H54 (cell line): ENCODE data around the gene RALGDS.
"Not testable (repeated sequence)": the region's sequence is repeated elsewhere in the genome, so short reads cannot be mapped to it uniquely, and the experiment has no call there.

Source experiments
- DNase-seq: peaks from one replicate; pipeline ENCODE4 v3.0.0; 2011; ENCODE audit warnings: low spot score, mixed read lengths; ENCODE audit not compliant: insufficient read length
- FAIRE-seq: peaks from 3 replicates; lab custom pipeline; 2011; peaks lifted over from hg19 to GRCh38; lab: Jason Lieb, UNC
- POLR2A ChIP-seq: IDR thresholded peaks from 2 replicates; pipeline ENCODE4 v1.6.1; 2011; ENCODE audit warnings: low read depth, mild to moderate bottlenecking, low read length

Gene RALGDS

DNA sequence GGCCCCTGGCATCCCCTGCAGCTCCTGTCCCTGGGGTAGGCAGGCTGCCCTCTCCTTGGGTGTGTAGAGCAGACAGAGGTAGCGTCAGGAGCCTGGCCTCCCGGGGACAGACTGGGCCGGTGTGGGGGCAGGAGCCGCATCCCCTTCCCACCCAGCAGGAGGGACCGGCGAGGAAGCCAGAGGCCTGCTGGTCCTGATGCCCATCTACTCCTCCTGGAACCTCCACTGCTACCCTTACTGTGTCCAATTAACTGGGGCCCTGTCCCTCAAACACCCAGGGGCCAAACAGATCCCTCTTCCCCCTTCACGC, 15.6 kb downstream of the RALGDS start:
- FAIRE-seq (no peak), DNase-seq (no peak)
- TF ChIP-seq POLR2A = no peak

DNA sequence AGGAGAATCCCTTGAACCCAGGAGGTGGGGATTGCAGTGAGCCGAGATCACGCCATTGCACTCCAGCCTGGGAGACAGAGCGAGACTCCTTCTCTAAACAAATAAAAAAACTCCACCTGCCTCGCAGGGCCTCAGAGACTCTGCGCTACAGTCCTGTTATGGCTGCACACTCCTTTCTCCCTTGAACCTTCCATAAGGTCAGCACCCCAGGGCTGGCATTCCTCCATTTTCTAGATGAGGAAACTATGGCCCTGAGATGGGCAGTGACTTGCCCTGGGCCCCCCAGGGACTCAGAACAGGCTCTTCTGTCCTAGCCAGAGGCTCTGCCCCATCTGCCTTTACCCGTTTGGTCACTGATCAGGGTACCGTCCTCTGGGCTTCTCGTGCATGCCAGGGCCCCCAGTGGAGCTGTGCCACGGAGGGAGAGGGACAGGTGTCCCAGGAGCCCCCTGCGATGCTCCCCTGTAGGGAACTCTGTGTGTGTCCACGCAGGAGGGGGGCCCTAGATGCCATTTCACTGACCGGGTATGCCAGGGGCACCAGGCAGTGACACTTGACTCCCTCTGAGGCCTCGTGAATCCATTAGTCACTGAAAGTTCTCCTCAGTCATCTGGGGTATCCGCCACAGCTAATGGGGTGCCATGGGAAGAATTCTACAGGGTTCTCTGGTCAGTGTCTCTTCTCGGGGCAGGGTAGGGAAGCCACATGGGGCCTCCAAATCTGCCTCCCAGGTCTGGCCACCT, 16.2 kb downstream of the RALGDS start:
- TF ChIP-seq POLR2A = no peak
- FAIRE-seq = no peak
- no peak for DNase-seq

DNA sequence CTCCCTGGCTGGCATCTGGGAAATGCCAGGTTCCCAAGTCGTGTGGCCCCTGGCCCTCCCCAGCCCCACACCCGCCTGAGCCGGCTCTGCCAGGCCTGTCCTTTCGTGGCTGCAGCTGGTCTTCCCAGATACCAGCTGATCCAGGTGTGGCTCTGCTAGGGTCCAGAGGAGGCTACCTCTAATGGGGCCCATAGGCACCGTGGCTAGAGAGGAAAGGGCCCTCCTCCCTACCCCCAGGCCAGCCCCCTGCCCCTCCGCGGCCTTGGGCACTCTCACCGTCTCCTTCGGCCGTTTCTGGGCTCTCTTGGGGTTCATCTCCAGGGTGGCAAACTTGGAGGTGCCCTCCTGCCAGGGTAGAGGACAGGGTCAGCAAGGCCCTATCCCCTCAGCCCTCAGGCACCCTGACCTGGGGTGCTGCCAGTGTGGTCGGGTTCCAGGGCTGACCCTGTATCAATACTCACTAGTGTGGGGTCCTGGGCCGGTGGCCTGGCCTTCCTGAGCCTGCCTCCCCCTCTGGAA, 17.0 kb downstream of the RALGDS start:
- no peak for FAIRE-seq

DNA sequence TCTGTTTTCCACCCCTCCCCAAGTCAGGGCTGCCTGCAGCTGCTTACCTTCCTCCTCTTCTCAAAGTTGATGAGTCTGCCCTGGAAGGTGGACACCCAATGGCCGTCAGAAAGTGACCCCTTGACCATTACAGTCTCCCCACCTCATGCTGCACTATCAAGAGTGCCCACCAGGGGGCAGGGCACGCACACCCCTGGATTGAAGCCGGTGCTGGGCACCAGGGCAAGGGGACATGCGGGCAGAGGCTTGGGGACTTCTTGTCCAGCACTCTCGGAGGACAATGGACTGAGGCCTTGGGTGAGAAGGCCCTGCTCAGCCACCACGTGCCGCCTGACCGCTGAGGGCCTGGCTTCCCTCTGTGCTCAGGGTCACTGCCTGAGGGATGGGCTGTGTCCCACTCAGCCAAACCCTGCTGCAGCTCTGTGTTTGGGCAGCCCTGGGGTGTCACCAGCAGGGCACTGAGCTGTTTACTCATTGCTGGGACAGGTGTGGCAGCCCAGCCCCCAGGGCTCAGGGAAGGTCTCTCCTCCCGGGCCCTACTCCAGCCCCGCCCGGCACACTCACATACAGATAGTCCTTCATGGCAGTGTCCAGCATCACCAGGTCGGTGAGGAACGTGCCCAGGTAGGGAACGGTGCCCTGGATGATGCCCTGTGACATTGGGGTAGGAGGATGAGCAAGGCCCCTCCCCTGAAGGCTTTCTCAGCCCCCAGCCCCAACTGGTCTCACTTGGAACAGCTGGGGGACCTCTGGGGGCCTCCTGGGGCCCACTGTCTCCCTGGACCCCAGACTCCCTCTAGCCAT, 17.7 kb downstream of the RALGDS start:
- FAIRE-seq (peak; percentile 52), DNase-seq (peak; percentile 84)

More for the DNA sequence above, 17.0 kb downstream of the RALGDS start:
- TF ChIP-seq POLR2A = no peak
- DNase-seq = no peak

DNA sequence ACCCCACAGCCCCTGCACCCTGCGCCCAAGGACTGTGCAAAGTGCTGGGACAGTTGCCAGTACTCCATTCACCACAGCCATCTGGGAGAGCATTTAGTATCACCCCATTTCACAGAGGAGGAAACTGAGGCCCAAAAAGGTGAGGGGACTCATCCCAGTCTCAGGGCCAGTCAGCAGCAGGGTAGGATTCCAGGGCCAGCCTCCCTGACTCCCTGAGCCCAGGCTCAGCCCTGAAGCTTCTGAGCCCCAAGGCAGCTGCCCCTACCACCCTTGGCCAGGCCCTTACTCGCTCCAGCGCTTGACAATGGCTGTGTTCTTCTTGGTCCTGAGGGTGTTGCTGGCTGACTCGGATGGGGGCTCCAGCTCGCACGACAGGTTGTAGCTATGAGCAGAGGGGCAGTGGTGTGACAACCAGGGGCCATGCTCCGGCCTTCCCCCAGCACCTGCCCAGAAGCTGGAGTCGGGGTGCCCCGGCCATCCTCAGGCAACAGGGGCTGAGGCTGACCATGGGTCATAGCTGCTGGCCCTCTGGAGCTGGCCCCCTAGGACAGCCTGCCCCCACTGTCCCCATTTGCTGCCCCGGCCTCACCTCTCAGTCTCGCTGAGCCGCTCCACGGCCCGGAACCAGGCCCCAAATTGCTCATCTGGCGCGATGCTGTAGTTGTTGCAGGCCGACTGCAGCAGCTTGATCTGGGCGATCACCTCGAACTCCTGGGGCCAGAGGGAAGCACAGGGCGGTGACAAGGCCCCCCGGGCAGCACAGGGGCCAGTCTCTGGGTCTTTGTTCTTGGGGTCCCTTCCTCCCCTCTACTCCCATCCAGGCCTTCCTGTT, 18.6 kb downstream of the RALGDS start:
- FAIRE-seq = no peak
- no peak for TF ChIP-seq POLR2A
- no peak for DNase-seq

More for the DNA sequence above, 17.7 kb downstream of the RALGDS start:
- TF ChIP-seq POLR2A = no peak

DNA sequence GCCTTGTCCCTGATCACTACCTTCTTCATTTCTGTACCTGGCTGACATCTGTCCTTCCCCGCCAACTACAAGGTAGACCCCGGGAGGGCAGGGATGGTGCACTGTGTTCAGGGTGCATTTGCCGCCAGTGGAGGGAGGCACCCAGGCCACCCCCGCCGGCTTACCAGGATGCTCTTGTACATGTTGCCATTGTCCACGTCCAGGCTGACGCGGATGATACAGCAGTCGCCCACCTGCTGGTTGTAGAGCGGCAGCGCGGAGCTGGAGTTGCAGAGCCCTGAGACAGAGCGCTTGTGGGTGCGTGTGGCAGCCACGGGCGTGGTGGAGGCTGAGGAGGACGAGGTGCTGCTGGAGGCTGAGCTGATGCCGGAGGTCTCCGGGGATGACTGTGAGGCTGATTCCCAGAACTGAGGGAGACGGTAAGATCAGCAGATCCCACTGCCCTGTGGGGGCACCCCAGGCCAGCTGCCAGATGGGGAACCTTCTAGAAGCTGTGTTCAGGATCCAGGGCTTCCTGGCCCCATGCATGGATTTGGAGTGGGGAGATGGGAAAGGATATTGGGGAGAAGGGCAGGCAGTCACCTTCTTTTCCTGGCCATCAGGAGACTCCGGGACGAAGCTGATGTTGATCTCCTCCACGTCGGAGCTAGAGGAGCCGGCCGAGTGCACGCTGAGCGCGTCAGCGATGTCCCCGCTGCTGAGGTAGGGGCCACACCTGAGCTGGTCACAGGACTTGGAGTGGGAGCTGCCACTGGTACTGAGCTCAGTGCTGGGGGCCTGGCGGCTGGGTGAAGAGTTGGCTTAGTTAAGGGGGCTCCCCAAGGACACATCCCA, 19.5 kb downstream of the RALGDS start:
- FAIRE-seq = no peak
- TF ChIP-seq POLR2A = no peak
- DNase-seq = no peak

DNA sequence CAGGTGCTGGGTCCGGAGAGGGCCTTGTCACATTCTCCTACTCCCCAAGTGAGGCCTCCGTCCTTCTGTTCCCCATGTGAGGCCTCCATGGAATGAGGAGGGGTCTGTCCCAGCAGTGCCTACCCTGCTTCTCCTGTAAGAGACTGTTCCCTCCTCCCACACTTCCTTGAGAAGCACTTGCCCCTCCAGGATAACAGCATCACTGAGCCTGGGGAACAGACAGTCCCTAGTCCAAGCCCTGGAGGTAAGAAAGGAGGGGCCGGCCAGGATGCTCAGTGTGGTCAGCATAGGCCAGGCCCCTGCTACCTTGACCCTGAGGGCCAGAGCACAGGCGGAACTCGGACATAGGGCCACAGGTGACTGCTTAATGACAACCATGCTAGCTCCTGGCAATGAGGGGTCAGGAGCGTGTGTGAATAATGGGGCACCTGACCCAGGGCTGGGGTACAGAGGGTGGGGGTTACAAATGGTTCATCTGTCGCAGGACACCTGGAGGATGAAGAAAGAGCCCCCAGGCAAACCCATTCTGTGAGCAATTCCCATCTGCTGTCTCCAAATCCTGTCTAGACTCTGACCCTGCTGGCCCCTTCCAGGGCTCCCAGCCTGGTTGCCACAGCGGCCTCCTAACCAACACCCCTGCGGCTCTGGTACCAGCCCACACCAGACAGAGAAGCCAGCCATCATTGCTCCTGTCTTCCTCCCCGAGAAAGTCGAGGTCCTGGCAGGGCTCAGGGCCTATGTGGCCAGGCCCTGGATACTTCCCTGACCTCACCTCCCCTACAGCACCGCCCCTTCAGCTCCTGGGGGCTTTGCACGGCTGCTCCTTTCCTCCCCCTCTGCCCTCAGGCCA, 20.3 kb downstream of the RALGDS start:
- DNase-seq (no peak), FAIRE-seq (no peak)
- TF ChIP-seq POLR2A = no peak

DNA sequence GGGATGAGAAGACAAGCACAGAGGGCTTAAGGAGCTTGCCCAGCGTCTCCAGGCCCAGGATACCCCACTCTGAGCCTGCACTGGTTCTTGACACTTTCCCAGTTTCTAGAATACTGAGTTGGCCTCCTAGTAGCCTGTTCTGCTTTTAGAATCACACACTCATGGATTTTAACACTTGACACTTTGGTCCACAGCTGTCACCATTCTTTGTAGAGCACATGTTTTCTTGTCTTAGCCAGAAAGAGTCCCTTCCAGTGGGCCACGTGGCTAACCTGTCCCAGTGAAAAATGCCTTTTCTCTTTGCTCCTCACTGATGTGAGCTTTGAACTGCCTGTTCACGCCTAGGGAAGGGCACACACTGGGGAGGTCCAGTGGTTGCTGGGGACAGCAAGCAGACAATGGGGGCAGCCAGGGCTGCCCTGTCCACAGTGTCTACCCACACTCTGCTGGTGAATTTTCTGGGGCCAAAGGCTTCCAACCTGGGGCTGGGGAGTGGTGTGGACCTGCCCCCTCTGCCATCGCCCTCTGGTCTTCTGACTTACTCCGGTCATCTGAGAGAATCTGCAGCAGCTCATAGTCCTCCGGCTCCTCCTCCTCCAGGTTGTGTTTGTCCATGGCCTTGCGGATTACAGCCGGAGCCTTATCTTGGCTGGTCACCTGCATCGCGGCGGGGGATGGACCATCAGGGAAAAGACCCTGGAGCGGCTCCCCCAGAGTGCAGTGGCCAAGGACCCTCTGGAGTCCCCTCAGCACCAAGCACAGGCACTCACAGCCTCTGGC, 21.1 kb downstream of the RALGDS start:
- DNase-seq (no peak), FAIRE-seq (no peak)
- TF ChIP-seq POLR2A = no peak

DNA sequence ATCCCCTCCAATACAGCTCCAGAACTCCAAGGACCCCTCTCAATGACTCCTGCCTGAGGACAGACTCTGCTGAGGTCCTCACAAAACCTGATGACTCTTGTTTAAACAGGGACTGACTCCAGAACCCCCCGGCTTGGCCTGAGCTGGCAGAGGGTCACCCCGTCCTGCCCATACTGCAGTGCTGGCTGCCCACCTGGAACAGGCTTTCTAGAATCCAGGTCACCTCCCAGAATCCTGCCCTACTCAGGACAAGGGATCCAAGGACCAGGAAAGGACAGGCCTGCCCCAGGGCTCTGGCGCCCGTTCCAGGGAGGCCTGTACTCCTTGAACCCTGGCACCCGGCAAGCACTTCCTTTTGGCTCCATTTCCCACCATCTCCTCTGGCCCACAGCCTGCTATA, 22.2 kb downstream of the RALGDS start:
- FAIRE-seq (no peak), DNase-seq (no peak)
- TF ChIP-seq POLR2A = no peak

DNA sequence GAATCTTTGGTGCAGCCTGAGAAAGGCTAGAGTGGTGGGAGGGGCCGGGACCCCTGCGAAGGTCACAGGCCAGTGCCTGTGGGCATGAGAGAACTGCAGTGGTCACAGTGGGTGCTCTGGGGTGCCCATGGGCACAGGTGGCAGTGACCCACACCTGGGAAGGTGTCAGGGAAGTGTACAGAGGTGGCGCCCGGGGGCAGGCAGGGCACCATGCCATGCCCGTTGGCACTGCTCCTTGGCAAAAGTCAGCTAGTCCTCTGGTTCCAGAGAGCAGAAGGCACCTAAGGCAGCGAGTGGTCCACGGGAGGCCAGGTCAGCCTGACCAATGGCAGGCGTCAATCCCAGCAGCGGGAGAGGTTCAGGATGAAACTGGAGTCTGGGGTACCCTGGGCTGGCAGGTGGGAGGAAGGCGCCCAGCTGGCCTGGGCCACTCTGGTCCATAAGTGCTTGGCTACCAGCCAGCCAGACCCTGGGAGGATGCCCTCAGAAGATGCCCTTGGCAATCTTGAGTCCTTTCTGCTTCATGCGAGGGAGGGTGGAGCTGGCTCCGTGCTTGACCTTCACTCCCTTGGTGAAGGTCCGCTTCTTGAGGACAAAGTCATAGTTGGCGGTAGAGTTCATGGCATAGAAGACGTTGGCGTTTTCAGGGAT, 22.8 kb downstream of the RALGDS start:
- TF ChIP-seq POLR2A = no peak
- no peak for DNase-seq
- FAIRE-seq = no peak

DNA sequence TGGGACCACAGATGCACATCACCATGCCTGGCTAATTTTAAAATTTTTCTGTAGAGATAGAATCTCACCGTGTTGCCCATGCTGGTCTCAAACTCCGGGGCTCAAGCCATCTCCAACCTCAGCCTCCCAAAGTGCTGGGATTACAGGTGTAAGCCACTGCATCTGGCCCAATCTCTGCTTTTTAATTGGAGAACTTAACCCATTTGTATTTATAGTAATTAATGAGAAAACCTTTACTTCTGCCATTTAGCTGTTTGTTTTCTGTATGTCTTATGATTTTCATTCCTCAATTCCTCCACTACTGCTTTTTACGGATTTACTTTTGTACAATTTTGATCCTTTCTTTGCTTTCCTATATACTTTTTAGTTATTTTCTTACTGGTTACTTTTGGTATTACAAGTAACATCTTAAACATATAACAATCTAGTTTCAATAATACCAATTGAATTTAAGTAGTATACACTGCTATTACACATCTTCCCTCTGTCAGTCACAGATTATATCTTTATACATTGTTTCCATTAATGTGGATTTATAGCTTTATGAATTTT, 26.1 kb downstream of the RALGDS start:
- DNase-seq = no peak
- no peak for FAIRE-seq
- TF ChIP-seq POLR2A = no peak

DNA sequence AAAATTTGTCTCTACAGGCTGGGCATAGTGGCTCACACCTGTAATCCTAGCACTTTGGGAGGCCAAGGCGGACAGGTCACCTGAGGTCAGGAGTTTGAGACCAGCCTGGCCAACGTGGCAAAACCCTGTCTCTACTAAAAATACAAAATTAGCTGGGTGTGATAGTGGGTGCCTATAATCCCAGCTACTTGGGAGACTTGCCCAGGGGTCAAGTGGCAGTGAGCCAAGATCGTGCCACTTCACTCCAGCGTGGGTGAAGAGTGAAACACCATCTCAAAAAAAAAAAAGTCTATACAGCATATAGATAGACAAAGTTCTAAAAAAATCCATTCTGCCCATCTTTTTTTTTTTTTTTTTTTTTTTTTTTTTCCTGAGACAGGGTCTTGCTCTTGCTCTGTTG, 26.7 kb downstream of the RALGDS start:
- FAIRE-seq, DNase-seq: not testable (repeated sequence)
